OCI-LY1 (cell line): Measurements from ENCODE around the gene RANGAP1.

Experiments
- H2AFZ ChIP-seq: fragments of 200-600 bp; sonication (generic), shearing (Covaris generic); 2 replicates; pipeline ENCODE4 v1.6.0; 2014; ENCODE audit warnings: antibody characterized with exemption, mild to moderate bottlenecking, low read length
- H3F3A ChIP-seq: fragments of 200-600 bp; sonication (generic), shearing (Covaris generic); 2 replicates; pipeline ENCODE4 v1.6.0; 2014; ENCODE audit warnings: mild to moderate bottlenecking, antibody characterized with exemption, low read length, moderate library complexity; ENCODE audit not compliant: insufficient read depth
- H3K27ac ChIP-seq: fragments of 200-600 bp; sonication (generic); 2 replicates; pipeline ENCODE4 v1.5.1; 2014; ENCODE audit warnings: low read length, mixed run types, mild to moderate bottlenecking, low read depth; ENCODE audit not compliant: poor library complexity, severe bottlenecking
- H3K27me3 ChIP-seq: fragments of 200-600 bp; sonication (generic); 2 replicates; pipeline ENCODE4 v1.6.0; 2014; ENCODE audit warnings: antibody characterized with exemption, mild to moderate bottlenecking, low read length, moderate library complexity; ENCODE audit not compliant: insufficient read depth
- H3K36me3 ChIP-seq: fragments of 200-600 bp; sonication (generic); 2 replicates; pipeline ENCODE4 v1.6.1; 2014; ENCODE audit warnings: mild to moderate bottlenecking, antibody characterized with exemption, low read length, moderate library complexity, mixed read lengths; ENCODE audit not compliant: insufficient read depth
- H3K4me1 ChIP-seq: fragments of 200-600 bp; sonication (generic); 2 replicates; pipeline ENCODE4 v1.5.1; 2014; ENCODE audit warnings: mild to moderate bottlenecking, low read length, moderate library complexity; ENCODE audit not compliant: insufficient read depth, severe bottlenecking
- H3K4me2 ChIP-seq: fragments of 200-600 bp; sonication (generic), shearing (Covaris generic); 2 replicates; pipeline ENCODE4 v1.6.1; 2014; ENCODE audit warnings: low read length
- H3K4me3 ChIP-seq: fragments of 200-600 bp; sonication (generic); 2 replicates; pipeline ENCODE4 v1.5.1; 2014; ENCODE audit warnings: low read length, low read depth, mild to moderate bottlenecking, mixed read lengths; ENCODE audit not compliant: poor library complexity, severe bottlenecking
- H3K79me2 ChIP-seq: fragments of 200-600 bp; shearing (Covaris generic); 2 replicates; pipeline ENCODE4 v1.6.1; 2016; ENCODE audit warnings: mixed run types, low read length, mixed read lengths; ENCODE audit not compliant: insufficient read depth
- H3K9ac ChIP-seq: fragments of 200-600 bp; sonication (generic), shearing (Covaris generic); 2 replicates; pipeline ENCODE4 v1.6.1; 2014; ENCODE audit warnings: mild to moderate bottlenecking, low read length, mixed read lengths
- H3K9me2 ChIP-seq: fragments of 200-600 bp; sonication (generic), shearing (Covaris generic); 2 replicates; pipeline ENCODE4 v1.6.1; 2014; ENCODE audit warnings: low read depth, mild to moderate bottlenecking, low read length, mixed read lengths
- H3K9me3 ChIP-seq: fragments of 200-600 bp; shearing (Covaris generic); 2 replicates; pipeline ENCODE4 v1.6.1; 2014; ENCODE audit warnings: low read length, mixed read lengths
- H4K20me1 ChIP-seq: fragments of 200-600 bp; sonication (generic), shearing (Covaris generic); 2 replicates; pipeline ENCODE4 v1.6.0; 2016; ENCODE audit warnings: mild to moderate bottlenecking, low read length; ENCODE audit not compliant: insufficient read depth
- CTCF ChIP-seq: fragments of 200-600 bp; sonication (generic), shearing (Covaris generic); IDR thresholded peaks from 2 replicates; pipeline ENCODE4 v1.5.1; 2017; ENCODE audit warnings: mild to moderate bottlenecking, antibody characterized with exemption, low read length, moderate library complexity, mixed read lengths
- EZH2 ChIP-seq: fragments of 200-600 bp; sonication (generic), shearing (Covaris generic); IDR thresholded peaks from 2 replicates; pipeline ENCODE4 v1.8.0; 2017; ENCODE audit warnings: borderline replicate concordance, mixed run types, mild to moderate bottlenecking, antibody characterized with exemption, low read length, moderate library complexity, mixed read lengths

RANGAP1 gene

GRCh38 chr22:41280854-41281253, 5.1 kb downstream of the RANGAP1 start:
- Histone ChIP-seq H3K36me3 (peaks cover 83% of the 10 kb centered on the region), H4K20me1 (no peaks in the 10 kb centered on the region), H3K9me2 (no peaks in the 10 kb centered on the region), H3K79me2 (peaks cover 25% of the 10 kb centered on the region), H3K9me3 (no peaks in the 10 kb centered on the region), H2AFZ (no peak overlapping the region), H3F3A (no peaks in the 10 kb centered on the region), H3K4me3 (no peak overlapping the region), H3K27me3 (no peaks in the 10 kb centered on the region), H3K27ac (no peak overlapping the region), H3K4me1 (peaks cover 8% of the 10 kb centered on the region), H3K4me2 (no peak overlapping the region), H3K9ac (no peak overlapping the region)
- TF ChIP-seq CTCF = no peak
- TF ChIP-seq EZH2 = no peak

GRCh38 chr22:41280065-41280464, 5.9 kb downstream of the RANGAP1 start:
- peaks cover 7% of the 10 kb centered on the region for H3K4me1 ChIP-seq
- peaks cover 91% of the 10 kb centered on the region for H3K36me3 ChIP-seq
- no peak for TF ChIP-seq CTCF
- no peak for TF ChIP-seq EZH2
- H3F3A ChIP-seq = no peaks in the 10 kb centered on the region
- peaks cover 18% of the 10 kb centered on the region for H3K79me2 ChIP-seq
- H4K20me1 ChIP-seq = no peaks in the 10 kb centered on the region
- no peaks in the 10 kb centered on the region for H3K9me3 ChIP-seq
- no peak overlapping the region for H2AFZ ChIP-seq
- no peak overlapping the region for H3K4me3 ChIP-seq
- H3K9ac ChIP-seq = no peak overlapping the region
- H3K4me2 ChIP-seq = no peak overlapping the region
- H3K9me2 ChIP-seq = no peaks in the 10 kb centered on the region
- no peaks in the 10 kb centered on the region for H3K27me3 ChIP-seq
- H3K27ac ChIP-seq = no peak overlapping the region

DNA sequence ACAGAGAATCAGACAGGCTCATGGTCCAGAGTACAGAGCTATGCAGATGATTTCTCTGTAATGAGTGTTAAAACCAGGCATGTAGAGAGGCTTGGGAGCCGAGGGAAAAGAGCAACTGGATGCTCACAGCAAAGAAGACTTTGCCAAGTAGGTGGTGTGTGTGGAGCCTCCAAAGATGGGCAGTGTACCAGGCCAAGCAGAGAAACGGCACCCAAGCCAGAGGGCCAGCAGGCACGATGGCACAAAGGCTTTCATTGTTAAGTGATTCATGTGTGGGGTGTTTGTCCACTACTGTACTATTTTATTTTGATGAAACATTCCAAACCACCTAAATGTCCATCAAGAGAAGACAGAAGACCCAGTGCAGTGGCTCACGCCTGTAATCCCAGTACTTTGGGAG, 11.1 kb downstream of the RANGAP1 start:
- H3K4me3 ChIP-seq = no peak overlapping the region
- TF ChIP-seq CTCF (no peak), EZH2 (no peak)
- H3K9ac ChIP-seq = no peak overlapping the region
- no peaks in the 10 kb centered on the region for H3K4me1 ChIP-seq
- H3K36me3 ChIP-seq = peaks cover 94% of the 10 kb centered on the region
- no peaks in the 10 kb centered on the region for H3K9me2 ChIP-seq
- no peak overlapping the region for H2AFZ ChIP-seq
- no peak overlapping the region for H3K4me2 ChIP-seq
- H3K9me3 ChIP-seq = no peaks in the 10 kb centered on the region
- H3F3A ChIP-seq = no peaks in the 10 kb centered on the region
- H4K20me1 ChIP-seq = no peaks in the 10 kb centered on the region
- no peaks in the 10 kb centered on the region for H3K27me3 ChIP-seq
- H3K79me2 ChIP-seq = no peaks in the 10 kb centered on the region
- H3K27ac ChIP-seq = no peak overlapping the region
